ENCODE results near the gene MYL9. TPM values are rescaled to one million over a fixed set of nuclear protein-coding genes. Genes with fewer than 3 reads are reported as not detected.

MYL9 gene
- total RNA-seq, 2 experiments from 2014 or later: 0.12 to 0.29 TPM

DNA sequence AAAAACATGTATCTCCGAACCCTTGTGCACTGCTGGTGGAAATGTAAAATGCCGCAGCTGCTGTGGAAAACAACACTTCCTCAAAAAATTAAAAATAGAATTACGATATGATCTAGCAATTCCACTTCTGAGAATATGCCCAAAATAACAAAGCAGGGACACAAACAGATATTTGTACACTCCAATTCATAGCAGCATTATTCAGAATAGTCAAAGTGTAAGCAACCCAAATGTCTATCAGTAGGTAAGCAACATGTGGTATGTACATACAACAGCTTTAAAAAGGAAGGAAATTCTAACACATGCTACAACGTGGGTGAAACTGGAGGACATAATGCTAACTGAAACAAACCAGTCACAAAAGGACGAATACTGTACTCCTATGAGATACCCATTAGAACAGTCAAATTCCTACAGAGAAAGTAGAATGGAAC, 58.6 kb downstream of the MYL9 start:
- Mint-ChIP-seq H3K27ac (no peak overlapping the region), H3K4me3 (no peak overlapping the region), H3K36me3 (peaks cover 6% of the 10 kb centered on the region), H3K4me1 (ENCODE audit: low read depth) (peaks cover 23% of the 10 kb centered on the region), H3K27me3 (no peaks in the 10 kb centered on the region), H3K9me3 (no peaks in the 10 kb centered on the region)
- no peak for DNase-seq
- intact Hi-C loops (cut with micrococcal nuclease): no loop called here
- POLR2A ChIA-PET: interaction anchor here (0.8 kb wide), 1 partner anchor 814 kb away, joined by 3 read pairs; no protein-coding TSS in a partner anchor
- CTCF ChIA-PET: interaction anchor here (0.9 kb wide), 1 partner anchor 10 kb away, joined by 4 read pairs; no protein-coding TSS in a partner anchor

Other genes starting within 250 kb of the MYL9 start
- 10 to 100 TPM; 18.5 to 18.8 TPM for gene DLGAP4, start 235.2 kb upstream of the MYL9 start, total RNA-seq
- gene TGIF2, start 32.1 kb downstream of the MYL9 start, total RNA-seq: 10 to 100 TPM; 39.7 to 43.0 TPM
- 100 to 1,000 TPM; 113 to 114 TPM for gene RAB5IF, start 64.3 kb downstream of the MYL9 start, total RNA-seq
- gene SLA2, start 104.7 kb downstream of the MYL9 start, total RNA-seq: 10 to 100 TPM; 47.1 to 47.7 TPM
- gene NDRG3, start 204.6 kb downstream of the MYL9 start, total RNA-seq: 10 to 100 TPM; 29.9 to 33.1 TPM
- 10 to 100 TPM; 25.9 to 30.1 TPM for gene DSN1, start 232.2 kb downstream of the MYL9 start, total RNA-seq